ENCODE data around the gene GADD45A. TPM values are rescaled to one million over a fixed set of nuclear protein-coding genes. Genes with fewer than 3 reads are reported as not detected.

The GADD45A gene
- total RNA-seq, 1 donor from 2014 or later: 28.6 TPM

GRCh38 chr1:67676946-67677345, 8.1 kb upstream of the GADD45A start:
- Histone ChIP-seq H3K4me3 (no peak overlapping the region), H3K4me2 (no peak overlapping the region), H3K36me3 (no peaks in the 10 kb centered on the region), H3K27me3 (no peaks in the 10 kb centered on the region), H4K20me1 (ENCODE audit: low read depth) (no peaks in the 10 kb centered on the region), H3K9me3 (ENCODE audit: low read depth) (no peaks in the 10 kb centered on the region), H3K79me2 (ENCODE audit: low read depth) (no peaks in the 10 kb centered on the region), H2AFZ (replicated peaks) (no peak overlapping the region), H3K4me1 (peaks cover 7% of the 10 kb centered on the region), H3F3A (ENCODE audit: low read depth) (no peaks in the 10 kb centered on the region), H3K9ac (no peak overlapping the region), H3K27ac (no peak overlapping the region)
- no peak for DNase-seq (ENCODE audit: low spot score)
- Mint-ChIP-seq H3K27ac (no peak overlapping the region), H3K27me3 (ENCODE audit: insufficient read depth, low read depth) (no peaks in the 10 kb centered on the region), H3K4me3 (no peak overlapping the region), H3K9me3 (no peaks in the 10 kb centered on the region), H3K4me1 (peaks cover 22% of the 10 kb centered on the region), H3K36me3 (no peaks in the 10 kb centered on the region)
- TF ChIP-seq EZH2phosphoT487 (IDR thresholded peaks at IDR 0.05): no peak
- TF ChIP-seq CTCF (IDR thresholded peaks at IDR 0.05): no peak
- TF ChIP-seq EZH2 (IDR thresholded peaks at IDR 0.05): no peak

- Histone ChIP-seq H3K4me3 (no peak overlapping the region), H3K27ac (no peak overlapping the region), H2AFZ (replicated peaks) (no peak overlapping the region), H3K4me2 (no peak overlapping the region), H3K9ac (no peak overlapping the region), H3K79me2 (ENCODE audit: low read depth) (no peaks in the 10 kb centered on the region), H4K20me1 (ENCODE audit: low read depth) (no peaks in the 10 kb centered on the region), H3K36me3 (no peaks in the 10 kb centered on the region), H3K9me3 (ENCODE audit: low read depth) (no peaks in the 10 kb centered on the region), H3K27me3 (no peaks in the 10 kb centered on the region), H3F3A (ENCODE audit: low read depth) (no peaks in the 10 kb centered on the region), H3K4me1 (peaks cover 7% of the 10 kb centered on the region)
- H3K4me1 Mint-ChIP-seq: peaks cover 22% of the 10 kb centered on the region
- H3K36me3 Mint-ChIP-seq: no peaks in the 10 kb centered on the region
- no peaks in the 10 kb centered on the region for H3K9me3 Mint-ChIP-seq
- TF ChIP-seq EZH2phosphoT487 (IDR thresholded peaks at IDR 0.05) (no peak), CTCF (IDR thresholded peaks at IDR 0.05) (no peak), EZH2 (IDR thresholded peaks at IDR 0.05) (no peak)
- no peak overlapping the region for H3K4me3 Mint-ChIP-seq
- no peaks in the 10 kb centered on the region for H3K27me3 Mint-ChIP-seq (ENCODE audit: insufficient read depth, low read depth)
- no peak overlapping the region for H3K27ac Mint-ChIP-seq
- DNase-seq (ENCODE audit: low spot score): no peak
Measured at GRCh38 chr1:67677408-67677807, 7.6 kb upstream of the GADD45A start.

- Histone ChIP-seq H3K27me3 (no peaks in the 10 kb centered on the region), H3K9me3 (ENCODE audit: low read depth) (no peaks in the 10 kb centered on the region), H2AFZ (replicated peaks) (no peak overlapping the region), H3F3A (ENCODE audit: low read depth) (no peaks in the 10 kb centered on the region), H3K4me1 (peaks cover 7% of the 10 kb centered on the region), H3K4me2 (no peak overlapping the region), H3K9ac (no peak overlapping the region), H3K79me2 (ENCODE audit: low read depth) (no peaks in the 10 kb centered on the region), H3K27ac (no peak overlapping the region), H3K36me3 (no peaks in the 10 kb centered on the region), H3K4me3 (no peak overlapping the region), H4K20me1 (ENCODE audit: low read depth) (no peaks in the 10 kb centered on the region)
- TF ChIP-seq EZH2phosphoT487 (IDR thresholded peaks at IDR 0.05) (no peak), EZH2 (IDR thresholded peaks at IDR 0.05) (no peak), CTCF (IDR thresholded peaks at IDR 0.05) (no peak)
- no peak overlapping the region for H3K27ac Mint-ChIP-seq
- no peak for DNase-seq (ENCODE audit: low spot score)
- H3K4me3 Mint-ChIP-seq: no peak overlapping the region
- peaks cover 22% of the 10 kb centered on the region for H3K4me1 Mint-ChIP-seq
- no peaks in the 10 kb centered on the region for H3K27me3 Mint-ChIP-seq (ENCODE audit: insufficient read depth, low read depth)
- H3K36me3 Mint-ChIP-seq: no peaks in the 10 kb centered on the region
- H3K9me3 Mint-ChIP-seq: no peaks in the 10 kb centered on the region
Measured at GRCh38 chr1:67677930-67678329, 7.1 kb upstream of the GADD45A start.
